Cardiac muscle cell (in vitro differentiated cells and primary cell): ENCODE measurements around the gene ZNF253. TPM values are rescaled to one million over a fixed set of nuclear protein-coding genes. Genes with fewer than 3 reads are reported as not detected.
"Not testable (repeated sequence)": the region's sequence is repeated elsewhere in the genome, so short reads cannot be mapped to it uniquely, and the experiment has no call there.

Source experiments
- DNase-seq, 2 donors: peaks; one replicate each; pipeline versions ENCODE4 v3.0.0 to v3.0.0-alpha.2; 2010 to 2017; ENCODE audit warnings: low read depth in 1 of 2, low spot score in 1 of 2
- H3K27ac ChIP-seq: fragments of 200-600 bp; sonication (generic); 2 replicates; pipeline ENCODE4 v1.5.1; 2016
- H3K27me3 ChIP-seq: fragments of 200-600 bp; sonication (generic); 2 replicates; pipeline ENCODE4 v1.6.0; 2016; ENCODE audit warnings: control low read depth
- H3K36me3 ChIP-seq: fragments of 200-600 bp; sonication (generic); 2 replicates; pipeline ENCODE4 v1.5.1; 2016; ENCODE audit warnings: control low read depth
- H3K4me1 ChIP-seq: fragments of 200-600 bp; sonication (generic); 2 replicates; pipeline ENCODE4 v1.8.1; 2017; ENCODE audit warnings: low read depth, mild to moderate bottlenecking, mixed run types
- H3K4me3 ChIP-seq: fragments of 200-600 bp; sonication (generic); 2 replicates; pipeline ENCODE4 v1.5.1; 2016; ENCODE audit warnings: mild to moderate bottlenecking
- H3K9me3 ChIP-seq: fragments of 200-600 bp; sonication (generic); 2 replicates; pipeline ENCODE4 v1.5.1; 2017; ENCODE audit warnings: low read depth, mild to moderate bottlenecking, control low read depth
- CTCF ChIP-seq: IDR thresholded peaks from 2 replicates; pipeline ENCODE4 v1.5.1; 2012; ENCODE audit warnings: low read depth, mild to moderate bottlenecking, low read length
- polyA plus RNA-seq: library from polyadenylated mRNA; unstranded; fragments of >200 nt; fragmentation: Nextera tagmentation; extraction: Ambion mirVana; gene quantifications from 2 replicates; pipeline ENCODE4 v1.2.1, GENCODE V29; 2016
- total RNA-seq: library from RNA; depleted of rRNA; stranded (reverse); fragments of >200 nt; gene quantifications from 2 replicates; pipeline ENCODE4 v1.2.3, GENCODE V29; 2016

Gene ZNF253
- total RNA-seq: 16.9 and 19.2 TPM in 2 replicates
- polyA plus RNA-seq: 24.8 and 26.7 TPM in 2 replicates

GRCh38 chr19:19865750-19866610, at the start of gene ZNF253:
TSS of gene ZNF253 (plus strand) at chr19:19865882. CDS start at chr19:19865997, 115 bp downstream.
- no peak for TF ChIP-seq CTCF
- Histone ChIP-seq H3K4me1 (peaks cover 10% of the 10 kb centered on the region), H3K27me3 (no peaks in the 10 kb centered on the region), H3K27ac (peak within 1 kb of the TSS; percentile 98), H3K4me3 (peak within 1 kb of the TSS; percentile 82), H3K36me3 (no peaks in the 10 kb centered on the region), H3K9me3 (no peaks in the 10 kb centered on the region)
- peak; percentile 96 to 98 for DNase-seq

GRCh38 chr19:19816679-19817078, 49.0 kb upstream of the ZNF253 start:
- Histone ChIP-seq H3K9me3 (no peaks in the 10 kb centered on the region), H3K4me1 (no peaks in the 10 kb centered on the region), H3K27me3 (no peaks in the 10 kb centered on the region), H3K4me3 (no peak overlapping the region), H3K27ac (no peak overlapping the region), H3K36me3 (peaks cover 6% of the 10 kb centered on the region)
- no peak for DNase-seq
- TF ChIP-seq CTCF: no peak

GRCh38 chr19:19817357-19817756, 48.3 kb upstream of the ZNF253 start:
- no peak for DNase-seq
- Histone ChIP-seq H3K36me3 (peaks cover 6% of the 10 kb centered on the region), H3K9me3 (no peaks in the 10 kb centered on the region), H3K4me3 (no peak overlapping the region), H3K27me3 (no peaks in the 10 kb centered on the region), H3K4me1 (no peaks in the 10 kb centered on the region), H3K27ac (no peak overlapping the region)
- TF ChIP-seq CTCF: no peak

- no peak for TF ChIP-seq CTCF
- peaks cover 6% of the 10 kb centered on the region for H3K36me3 ChIP-seq
- H3K4me3 ChIP-seq: peak overlapping the region; percentile 89
- peak; percentile 1 to 3 for DNase-seq
- H3K27me3 ChIP-seq: no peaks in the 10 kb centered on the region
- no peaks in the 10 kb centered on the region for H3K9me3 ChIP-seq
- no peaks in the 10 kb centered on the region for H3K4me1 ChIP-seq
- H3K27ac ChIP-seq: peak overlapping the region; percentile 98
These were observed 44.8 kb upstream of the ZNF253 start for GRCh38 chr19:19820774-19821320.

GRCh38 chr19:19821366-19821951, 44.2 kb upstream of the ZNF253 start, which contains the start of gene ZNF506:
TSS of gene ZNF506 (minus strand) at chr19:19821750. CDS start at chr19:19821603, 147 bp downstream.
- Histone ChIP-seq H3K9me3 (no peaks in the 10 kb centered on the region), H3K4me1 (no peaks in the 10 kb centered on the region), H3K27me3 (no peaks in the 10 kb centered on the region), H3K27ac (peak within 1 kb of the TSS; percentile 98), H3K4me3 (peak within 1 kb of the TSS; percentile 89), H3K36me3 (peaks cover 6% of the 10 kb centered on the region)
- no peak for TF ChIP-seq CTCF
- peak; percentile 99 for DNase-seq

- not testable (repeated sequence) for H3K4me1 ChIP-seq, H3K9me3 ChIP-seq, H3K36me3 ChIP-seq, H3K27me3 ChIP-seq
- peak overlapping the region; percentile 89 for H3K4me3 ChIP-seq
- H3K27ac ChIP-seq: peak overlapping the region; percentile 65
- DNase-seq: peak in 1 of 2 donors; percentile 1
These were observed 43.7 kb upstream of the ZNF253 start for GRCh38 chr19:19821976-19822375.
